ENCODE results near the gene PSEN1.

GRCh38 chr14:73237786-73238423, 101.6 kb downstream of the PSEN1 start:
- TF ChIP-seq CTCF (IDR thresholded peaks at IDR 0.05) (no peak), ZFX (IDR thresholded peaks at IDR 0.05; ENCODE audit: borderline replicate concordance) (no peak)

Measured in 22Rv1 (cell line).